DMS153 treated with DMSO at 0.1 percent for 48 hours (cell line): ENCODE results near the gene MTHFR.

Experiments
- DNase-seq: peaks from one replicate; lab custom pipeline; 2025; ENCODE audit not compliant: unreplicated experiment; lab: John Stamatoyannopoulos, UW

The MTHFR gene

GRCh38 chr1:11783556-11783955 is 22.2 kb downstream of the MTHFR start:
- DNase-seq = no peak

- no peak for DNase-seq
These were observed 23.5 kb downstream of the MTHFR start for GRCh38 chr1:11782127-11782708.

GRCh38 chr1:11781297-11781696 is 24.5 kb downstream of the MTHFR start:
- no peak for DNase-seq

GRCh38 chr1:11780380-11781147 is 25.2 kb downstream of the MTHFR start:
- no peak for DNase-seq

DNA sequence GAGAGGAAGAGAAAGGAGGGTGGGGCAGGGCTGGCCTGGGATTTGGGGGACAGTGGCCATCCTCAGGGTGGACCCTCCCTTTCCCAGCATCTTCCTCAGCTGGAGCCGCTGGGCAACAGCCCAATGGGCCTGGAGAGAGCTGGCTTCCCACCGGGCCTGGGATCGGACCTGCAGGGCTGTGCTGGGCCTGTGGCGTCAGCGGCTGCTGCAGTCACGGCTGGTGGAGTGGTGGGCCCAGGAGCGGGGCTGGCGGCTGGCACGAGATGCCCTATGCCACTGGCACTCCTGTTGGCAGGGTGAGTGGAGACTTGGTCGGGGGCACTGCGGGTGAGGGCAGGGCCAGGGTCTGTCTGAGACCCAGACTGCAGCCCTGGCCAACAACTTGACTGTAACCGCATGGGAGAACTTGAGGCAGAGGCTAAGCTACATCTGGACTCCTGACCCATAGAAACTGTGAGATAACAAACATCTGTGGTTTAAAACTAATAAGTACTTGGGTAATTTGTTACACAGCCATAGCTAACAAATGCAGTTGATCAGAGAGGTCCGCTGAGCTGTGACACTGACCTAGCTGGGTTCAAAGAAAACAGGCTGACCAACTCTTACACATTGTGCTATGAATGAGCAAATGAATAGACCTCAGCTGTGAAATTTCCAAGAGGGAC is 25.9 kb downstream of the MTHFR start:
- no peak for DNase-seq

DNA sequence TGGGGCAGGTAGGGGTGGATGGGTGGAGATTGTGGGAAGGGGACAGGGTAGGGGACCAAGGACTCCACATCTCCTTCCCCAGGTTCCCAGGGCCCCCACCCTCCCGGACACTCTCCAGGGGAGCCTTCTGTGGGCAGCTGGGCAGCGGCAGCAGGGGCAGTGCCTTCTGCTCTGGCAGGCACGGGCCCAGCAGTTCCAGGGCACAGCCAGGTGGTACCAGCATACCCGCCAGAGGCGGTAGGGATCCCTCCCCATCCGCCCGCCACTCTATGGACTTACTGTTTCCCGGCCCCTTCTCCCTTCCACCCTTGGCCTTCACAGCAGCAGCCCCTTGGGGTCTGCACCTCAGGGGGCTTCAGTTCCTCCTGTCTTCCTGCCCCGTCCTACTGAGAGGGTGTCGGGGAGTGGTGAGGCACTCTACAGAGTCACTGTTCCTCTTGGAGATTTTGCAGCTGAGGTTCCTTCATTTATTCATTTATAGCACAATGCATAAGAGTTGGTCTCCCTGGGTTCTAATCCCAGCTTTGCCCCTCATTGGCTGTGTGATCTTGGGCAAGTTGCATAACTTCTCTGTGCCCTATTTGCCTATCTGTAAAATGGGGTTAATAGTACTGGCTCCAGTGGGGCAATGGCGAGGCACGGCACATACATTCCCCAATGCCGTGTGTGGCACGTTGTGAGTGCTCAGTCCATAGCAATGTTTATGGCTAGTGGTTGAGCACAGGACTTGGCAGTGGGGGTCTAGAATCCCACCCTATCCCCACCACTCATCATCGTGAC is 26.7 kb downstream of the MTHFR start:
- no peak for DNase-seq

- DNase-seq = no peak
These were observed 27.4 kb downstream of the MTHFR start for GRCh38 chr1:11778336-11778735.

- DNase-seq = no peak
These were observed 28.0 kb downstream of the MTHFR start for GRCh38 chr1:11777658-11778322.

- no peak for DNase-seq
These were observed 31.0 kb downstream of the MTHFR start for GRCh38 chr1:11774753-11775152.

DNA sequence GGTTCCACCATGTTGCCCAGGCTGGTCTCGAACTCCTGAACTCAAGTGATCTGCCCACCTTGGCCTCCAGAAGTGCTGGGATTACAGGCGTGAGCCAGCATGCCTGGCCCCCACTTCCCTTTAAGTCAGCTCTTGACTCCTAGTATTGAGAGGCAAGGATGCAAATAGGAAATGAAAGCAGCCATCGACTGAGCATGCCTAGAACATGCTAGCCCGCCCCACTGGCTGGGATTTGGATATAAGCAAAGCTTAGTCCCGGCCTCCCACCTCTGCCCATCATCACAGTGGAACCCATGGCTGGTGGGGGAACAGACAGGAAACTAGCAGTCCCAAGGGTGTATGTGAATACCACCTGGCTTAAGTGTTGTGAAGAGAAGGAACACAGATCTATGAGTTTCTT is 33.3 kb downstream of the MTHFR start:
- no peak for DNase-seq

- DNase-seq = no peak
These were observed 34.2 kb downstream of the MTHFR start for GRCh38 chr1:11771481-11772043.

- no peak for DNase-seq
These were observed 35.8 kb downstream of the MTHFR start for GRCh38 chr1:11770011-11770410.

- DNase-seq = no peak
These were observed 36.5 kb downstream of the MTHFR start for GRCh38 chr1:11769274-11769673.

- DNase-seq = no peak
These were observed 36.9 kb downstream of the MTHFR start for GRCh38 chr1:11768821-11769220.

DNA sequence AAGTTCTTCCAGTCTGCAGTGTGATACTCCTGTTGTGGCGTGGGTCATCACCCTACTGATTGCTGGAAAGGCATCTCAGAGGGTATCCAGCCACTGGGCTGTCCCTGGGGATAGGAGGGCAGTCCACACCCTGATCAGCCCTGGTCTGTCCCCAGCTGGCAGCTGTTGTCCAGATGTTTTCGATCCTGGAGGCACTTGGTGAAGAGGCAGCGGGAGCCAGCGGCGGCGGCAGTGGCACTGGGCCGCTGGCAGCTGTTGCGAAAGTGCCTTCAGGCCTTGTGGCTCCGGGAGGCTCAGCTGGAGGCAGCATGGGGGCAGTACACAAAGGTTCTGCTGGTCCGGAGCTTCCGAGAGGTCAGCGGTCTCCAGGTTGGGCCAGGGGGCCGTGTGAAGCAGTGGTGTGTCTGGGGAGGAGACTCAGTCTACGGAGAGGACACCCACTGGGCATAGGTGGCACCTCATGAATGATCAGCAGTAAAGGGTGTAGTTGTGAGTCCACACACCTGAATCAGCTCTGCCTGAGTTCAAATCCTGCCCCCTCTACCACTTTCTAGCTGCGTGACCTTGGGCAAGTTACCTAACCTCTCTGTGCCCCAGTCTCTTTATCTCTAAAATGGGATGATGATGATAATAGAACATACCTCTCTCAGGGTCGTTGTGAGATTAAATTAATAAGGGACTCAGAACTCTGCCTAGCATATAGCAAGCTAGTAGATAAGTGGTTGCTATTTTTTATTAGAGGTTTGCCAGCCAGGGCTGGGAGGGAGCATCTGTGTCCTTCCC is 37.7 kb downstream of the MTHFR start:
- no peak for DNase-seq

DNA sequence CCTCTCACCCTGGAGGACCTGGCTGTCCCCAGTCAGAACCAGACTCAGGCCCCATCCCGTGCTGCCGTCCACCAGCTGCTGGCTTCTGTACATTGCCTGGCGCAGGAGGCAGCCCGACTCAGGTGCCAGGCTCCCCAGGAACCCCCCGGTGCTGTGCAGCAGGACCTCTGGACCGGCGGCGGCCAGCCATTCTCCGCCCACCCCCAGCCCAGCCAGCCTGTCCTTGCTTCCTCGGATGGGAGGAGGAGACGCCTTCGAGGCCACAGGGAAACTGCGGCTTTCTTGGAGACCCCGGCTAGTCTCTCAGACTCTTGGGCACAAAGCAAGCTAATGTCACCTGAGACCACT is 39.4 kb downstream of the MTHFR start:
- no peak for DNase-seq

- no peak for DNase-seq
These were observed 39.9 kb downstream of the MTHFR start for GRCh38 chr1:11765661-11766428.

GRCh38 chr1:11764519-11764918 is 41.2 kb downstream of the MTHFR start:
- no peak for DNase-seq

DNA sequence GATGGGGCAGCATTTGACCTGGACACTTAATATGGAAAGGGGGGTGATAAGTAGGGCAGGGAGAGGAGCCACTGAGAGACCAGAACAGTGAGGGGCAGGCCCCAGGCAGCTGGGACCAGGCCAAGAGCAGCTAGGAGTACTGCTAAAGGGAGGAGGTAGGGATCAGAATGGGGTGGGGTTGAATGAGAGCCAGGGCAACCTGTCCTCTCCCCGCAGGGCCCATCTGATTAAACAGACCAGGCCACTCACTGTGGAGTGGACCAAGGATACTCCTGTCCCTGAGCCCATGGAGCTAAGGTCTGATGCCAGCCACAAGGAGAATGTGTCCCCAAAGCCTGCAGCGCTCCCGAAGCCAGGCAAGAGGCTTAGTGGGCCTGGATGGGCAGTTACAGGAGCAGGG is 41.6 kb downstream of the MTHFR start:
- no peak for DNase-seq
